HCT116 (cell line): ENCODE data around the gene EXD3.

Source experiments
- EGR1 ChIP-seq: IDR thresholded peaks from 2 replicates; pipeline ENCODE4 v1.6.1; 2012; ENCODE audit warnings: low read depth
- JUND ChIP-seq: IDR thresholded peaks from 2 replicates; pipeline ENCODE4 v1.6.1; 2012
- POLR2A ChIP-seq: IDR thresholded peaks from 2 replicates; pipeline ENCODE4 v1.7.0; 2011; ENCODE audit warnings: borderline replicate concordance; ENCODE audit not compliant: insufficient read depth, insufficient read length; ENCODE audit errors: extremely low read depth
- POLR2AphosphoS5 ChIP-seq: IDR thresholded peaks from 2 replicates; pipeline ENCODE4 v1.6.1; 2011; ENCODE audit warnings: mild to moderate bottlenecking, low read depth, low read length, moderate library complexity
- TF ChIP-seq, protein P1 (sequence below), 3 experiments: fragments of 200-600 bp in 1 of 3; sonication (generic) in 1 of 3; IDR thresholded peaks in 2 of 3; conservative IDR thresholded peaks in 1 of 3; 2 replicates each; pipeline ENCODE4 v1.5.1; 2012 to 2017; ENCODE audit warnings: low read depth in 2 of 3, low read length in 2 of 3, antibody characterized with exemption in 1 of 3, borderline replicate concordance in 1 of 3, control low read depth in 1 of 3, mild to moderate bottlenecking in 1 of 3, mixed read lengths in 1 of 3, mixed run types in 1 of 3, moderate library complexity in 1 of 3; ENCODE audit not compliant: insufficient read depth in 1 of 3

DNA sequence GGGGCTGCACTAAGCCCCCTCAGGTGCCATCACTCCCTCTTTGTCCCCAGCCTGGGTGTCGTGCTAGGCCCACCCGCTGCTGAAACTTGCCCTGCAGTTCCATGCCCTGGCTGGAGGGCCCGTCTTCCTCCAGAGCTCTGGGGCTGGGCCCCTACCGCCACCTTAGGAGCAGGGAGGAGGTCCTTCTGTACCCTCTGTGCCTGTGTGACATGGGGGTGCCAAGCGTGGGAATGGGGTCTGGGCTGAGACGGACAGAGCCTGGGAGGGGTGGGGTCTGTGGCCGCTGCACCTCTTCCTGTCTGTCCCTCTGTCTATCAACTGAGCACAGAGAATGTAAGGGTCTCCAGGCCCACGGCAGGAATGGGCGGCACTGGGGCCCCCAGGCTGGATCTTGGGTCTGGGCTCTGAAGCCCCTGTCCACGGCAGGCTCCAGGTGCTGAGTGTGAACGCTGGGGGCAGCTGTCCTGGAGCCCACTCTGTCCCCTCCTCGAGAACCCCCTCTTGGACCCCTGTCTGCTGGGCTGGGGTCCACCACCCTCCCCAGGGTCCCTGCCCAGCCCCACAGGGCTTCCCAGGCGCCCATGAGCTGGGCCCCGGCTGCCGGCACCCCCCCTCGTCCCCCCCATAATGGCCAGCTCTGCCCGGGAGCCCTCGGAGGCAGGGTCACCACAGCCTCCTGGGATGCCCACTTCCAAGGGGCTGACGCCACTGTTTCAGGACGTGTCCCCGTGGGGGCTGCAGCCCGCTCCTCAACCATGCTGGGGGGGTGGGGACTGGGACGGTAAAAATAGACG is 105.0 kb downstream of the EXD3 start:
- TF ChIP-seq POLR2AphosphoS5, result no peak
- TF ChIP-seq, protein P1, sequence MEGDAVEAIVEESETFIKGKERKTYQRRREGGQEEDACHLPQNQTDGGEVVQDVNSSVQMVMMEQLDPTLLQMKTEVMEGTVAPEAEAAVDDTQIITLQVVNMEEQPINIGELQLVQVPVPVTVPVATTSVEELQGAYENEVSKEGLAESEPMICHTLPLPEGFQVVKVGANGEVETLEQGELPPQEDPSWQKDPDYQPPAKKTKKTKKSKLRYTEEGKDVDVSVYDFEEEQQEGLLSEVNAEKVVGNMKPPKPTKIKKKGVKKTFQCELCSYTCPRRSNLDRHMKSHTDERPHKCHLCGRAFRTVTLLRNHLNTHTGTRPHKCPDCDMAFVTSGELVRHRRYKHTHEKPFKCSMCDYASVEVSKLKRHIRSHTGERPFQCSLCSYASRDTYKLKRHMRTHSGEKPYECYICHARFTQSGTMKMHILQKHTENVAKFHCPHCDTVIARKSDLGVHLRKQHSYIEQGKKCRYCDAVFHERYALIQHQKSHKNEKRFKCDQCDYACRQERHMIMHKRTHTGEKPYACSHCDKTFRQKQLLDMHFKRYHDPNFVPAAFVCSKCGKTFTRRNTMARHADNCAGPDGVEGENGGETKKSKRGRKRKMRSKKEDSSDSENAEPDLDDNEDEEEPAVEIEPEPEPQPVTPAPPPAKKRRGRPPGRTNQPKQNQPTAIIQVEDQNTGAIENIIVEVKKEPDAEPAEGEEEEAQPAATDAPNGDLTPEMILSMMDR (IDR thresholded peaks at IDR 0.05 in 2 of 3, conservative IDR thresholded peaks at IDR 0.05 in 1 of 3; ENCODE audit: borderline replicate concordance in 1 of 3, insufficient read depth in 1 of 3, low read depth in 2 of 3, low read length in 2 of 3), result no peak
- no peak for TF ChIP-seq POLR2A
- TF ChIP-seq EGR1, result no peak
- TF ChIP-seq JUND, result no peak
